SK-N-SH (cell line): ENCODE measurements around the gene COX15. TPM values are rescaled to one million over a fixed set of nuclear protein-coding genes. Genes with fewer than 3 reads are reported as not detected.
A peak's percentile ranks its signal among the peaks of the same experiment; 100 is the strongest.

ENCODE experiments used
- CTCF ChIA-PET: fragments of 300-600, 350-600 bp; formaldehyde crosslinking; extraction: SDS; loops from one replicate; lab custom pipeline; 2021; lab: Yijun Ruan, JAX
- POLR2A ChIA-PET: fragments of 350-600 bp; sonication (Branson Sonifier 250); formaldehyde crosslinking; extraction: SDS; loops from one replicate; lab custom pipeline; 2020; ENCODE audit warnings: antibody characterized with exemption, inconsistent platforms; lab: Yijun Ruan, JAX
- DNase-seq: peaks from one replicate; pipeline ENCODE4 v3.0.0; 2012
- H2AFZ ChIP-seq: fragments of 200-600 bp; sonication (generic); 2 replicates; pipeline ENCODE4 v1.8.1; 2016; ENCODE audit warnings: antibody characterized with exemption, mild to moderate bottlenecking, low read depth
- H3F3A ChIP-seq: fragments of 200-600 bp; sonication (generic); replicated peaks from 2 replicates; pipeline ENCODE3; 2016; ENCODE audit warnings: antibody characterized with exemption, mild to moderate bottlenecking; ENCODE audit not compliant: insufficient read depth
- H3K27ac ChIP-seq, 2 experiments: fragments of 200-500 bp in 1 of 2; fragments of 200-600 bp in 1 of 2; sonication (Bioruptor generic) in 1 of 2; sonication (generic), shearing (Covaris generic) in 1 of 2; 2 replicates each; pipeline versions ENCODE4 v1.5.1 to v1.6.1; 2014 to 2016; ENCODE audit warnings: low read depth in 2 of 2, inconsistent platforms in 1 of 2, low read length in 1 of 2, mild to moderate bottlenecking in 1 of 2, mixed read lengths in 1 of 2
- H3K27me3 ChIP-seq: fragments of 200-600 bp; sonication (generic), shearing (Covaris generic); 2 replicates; pipeline ENCODE4 v1.6.1; 2016; ENCODE audit warnings: mixed run types; ENCODE audit not compliant: insufficient read depth
- H3K36me3 ChIP-seq, 2 experiments: fragments of 200-500 bp in 1 of 2; fragments of 200-600 bp in 1 of 2; sonication (Bioruptor generic) in 1 of 2; sonication (generic) in 1 of 2; replicated peaks in 1 of 2; 2 replicates each; pipeline versions ENCODE3 to v1.5.1; 2014 to 2016; ENCODE audit warnings: low read length in 1 of 2, mild to moderate bottlenecking in 1 of 2; ENCODE audit not compliant: insufficient read depth in 2 of 2, control insufficient read depth in 1 of 2
- H3K4me1 ChIP-seq, 2 experiments: fragments of 200-500 bp in 1 of 2; fragments of 200-600 bp in 1 of 2; sonication (Bioruptor generic) in 1 of 2; sonication (generic), shearing (Covaris generic) in 1 of 2; 2 replicates each; pipeline versions ENCODE4 v1.5.1 to v1.6.1; 2014 to 2016; ENCODE audit warnings: low read depth in 1 of 2, low read length in 1 of 2, mixed run types in 1 of 2; ENCODE audit not compliant: insufficient read depth in 2 of 2, control insufficient read depth in 1 of 2
- H3K4me2 ChIP-seq: fragments of 200-600 bp; sonication (generic), shearing (Covaris generic); 2 replicates; pipeline ENCODE4 v1.6.1; 2017; ENCODE audit warnings: mixed run types
- H3K4me3 ChIP-seq, 2 experiments: fragments of 200-500 bp in 1 of 2; fragments of 200-600 bp in 1 of 2; sonication (Bioruptor generic) in 1 of 2; sonication (generic), shearing (Covaris generic) in 1 of 2; 2 replicates each; pipeline versions ENCODE4 v1.5.1 to v1.8.1; 2014 to 2016; ENCODE audit warnings: low read depth in 2 of 2, inconsistent platforms in 1 of 2, low read length in 1 of 2, mild to moderate bottlenecking in 1 of 2, mixed read lengths in 1 of 2, moderate library complexity in 1 of 2
- H3K79me2 ChIP-seq: fragments of 200-600 bp; sonication (generic); 2 replicates; pipeline ENCODE4 v1.8.1; 2017; ENCODE audit warnings: mild to moderate bottlenecking; ENCODE audit not compliant: insufficient read depth
- H3K9ac ChIP-seq: fragments of 200-600 bp; sonication (generic); 2 replicates; pipeline ENCODE4 v1.6.1; 2017; ENCODE audit warnings: mixed run types
- H3K9me2 ChIP-seq: fragments of 200-600 bp; sonication (generic); 2 replicates; pipeline ENCODE4 v1.6.1; 2017; ENCODE audit warnings: mixed run types
- H3K9me3 ChIP-seq: fragments of 200-600 bp; sonication (generic); 2 replicates; pipeline ENCODE4 v1.6.1; 2017; ENCODE audit warnings: mixed run types, mild to moderate bottlenecking, moderate library complexity
- H4K20me1 ChIP-seq: fragments of 200-600 bp; sonication (generic); 2 replicates; pipeline ENCODE4 v1.6.1; 2017; ENCODE audit warnings: mild to moderate bottlenecking, mixed run types; ENCODE audit not compliant: insufficient read depth
- CHD2 ChIP-seq: fragments of 150-350 bp; IDR thresholded peaks from 2 replicates; pipeline ENCODE4 v1.6.1; 2018; ENCODE audit warnings: low read length; ENCODE audit not compliant: partially characterized antibody
- CTCF ChIP-seq: fragments of 200-600 bp; sonication (generic); IDR thresholded peaks from 2 replicates; pipeline ENCODE4 v1.6.1; 2017; ENCODE audit warnings: antibody characterized with exemption, mild to moderate bottlenecking, moderate library complexity
- ELF1 ChIP-seq: IDR thresholded peaks from 2 replicates; pipeline ENCODE4 v1.4.0; 2012
- FOXJ3 ChIP-seq: sonication (generic); formaldehyde crosslinking; IDR thresholded peaks from 2 replicates; pipeline ENCODE4 v1.5.1; 2020; ENCODE audit warnings: mild to moderate bottlenecking, missing genetic modification reagents
- FOXM1 ChIP-seq: IDR thresholded peaks from 2 replicates; pipeline ENCODE4 v1.4.0; 2012; ENCODE audit warnings: low read depth, mild to moderate bottlenecking
- GABPA ChIP-seq: IDR thresholded peaks from 2 replicates; pipeline ENCODE4 v1.4.0; 2012; ENCODE audit warnings: low read depth, mild to moderate bottlenecking
- MAX ChIP-seq: IDR thresholded peaks from 2 replicates; pipeline ENCODE4 v1.4.0; 2012; ENCODE audit warnings: low read depth
- MEF2A ChIP-seq: IDR thresholded peaks from 2 replicates; pipeline ENCODE4 v1.4.0; 2012; ENCODE audit warnings: low read depth, borderline replicate concordance
- MXI1 ChIP-seq: IDR thresholded peaks from 2 replicates; pipeline ENCODE4 v1.6.1; 2012; ENCODE audit warnings: mild to moderate bottlenecking, low read depth, low read length, improper control_type of control experiment
- NRF1 ChIP-seq: IDR thresholded peaks from 2 replicates; pipeline ENCODE4 v1.6.1; 2012; ENCODE audit warnings: low read depth, mild to moderate bottlenecking, low read length
- POLR2AphosphoS5 ChIP-seq: IDR thresholded peaks from 2 replicates; pipeline ENCODE4 v1.6.1; 2012; ENCODE audit warnings: low read depth, low read length
- RAD21 ChIP-seq: IDR thresholded peaks from 2 replicates; pipeline ENCODE4 v1.6.1; 2012; ENCODE audit warnings: mild to moderate bottlenecking, low read length
- RFX5 ChIP-seq: IDR thresholded peaks from 2 replicates; pipeline ENCODE4 v1.6.1; 2012; ENCODE audit warnings: mild to moderate bottlenecking, improper control_type of control experiment, low read length
- SIN3A ChIP-seq: IDR thresholded peaks from 2 replicates; pipeline ENCODE4 v1.6.1; 2012; ENCODE audit warnings: low read depth, mild to moderate bottlenecking, low read length, moderate library complexity, borderline replicate concordance
- SMC3 ChIP-seq: IDR thresholded peaks from 2 replicates; pipeline ENCODE4 v1.6.1; 2012; ENCODE audit warnings: low read depth, low read length, improper control_type of control experiment
- TAF1 ChIP-seq: IDR thresholded peaks from 2 replicates; pipeline ENCODE4 v1.6.1; 2012; ENCODE audit warnings: low read depth, mild to moderate bottlenecking, low read length, moderate library complexity, borderline replicate concordance
- TCF12 ChIP-seq: IDR thresholded peaks from 2 replicates; pipeline ENCODE4 v1.4.0; 2012
- YY1 ChIP-seq: IDR thresholded peaks from 2 replicates; pipeline ENCODE4 v1.4.0; 2012; ENCODE audit warnings: low read depth, mild to moderate bottlenecking
- WGBS: methylation state at CpG from one replicate; pipeline ENCODE4 v1.1.6; 2017; ENCODE audit warnings: low lambda C conversion rate; 5-methylcytosine and 5-hydroxymethylcytosine counted together
- polyA plus RNA-seq, 3 experiments: library from polyadenylated mRNA; depleted of rRNA; stranded (reverse); fragments of >200 nt; gene quantifications; 2 replicates each; pipeline ENCODE4 v1.2.3, GENCODE V29; 2012
- TF ChIP-seq, protein P1 (sequence below): IDR thresholded peaks from 2 replicates; pipeline ENCODE4 v1.6.1; 2012; ENCODE audit warnings: mild to moderate bottlenecking, low read depth, low read length, moderate library complexity

The COX15 gene
- 20.4 and 26.3 TPM in 2 replicates for polyA plus RNA-seq (2012; rRNA removed)
- 22.0 and 23.0 TPM in 2 replicates for polyA plus RNA-seq (2012; cell fraction: cytosol; rRNA removed)
- polyA plus RNA-seq (2012; cell fraction: nucleus; rRNA removed) = 34.9 and 46.3 TPM in 2 replicates

- H3K9me3 ChIP-seq = no peaks in the 10 kb centered on the region
- H3F3A ChIP-seq = peaks cover 9% of the 10 kb centered on the region
- TF ChIP-seq MEF2A (no peak), MAX (peak; percentile 79; the same call in 1 of the 2 replicates), TCF12 (peak; percentile 4; the same call in 1 of the 2 replicates), SMC3 (peak; percentile 27; the same call in 1 of the 2 replicates), POLR2AphosphoS5 (peak; percentile 97), RFX5 (no peak), NRF1 (peak; percentile 87), CHD2 (peak; percentile 73), YY1 (peak; percentile 45; the same call in 1 of the 2 replicates), RAD21 (0 out of 2 replicates have a peak, but pooled peaks have one; percentile 5), GABPA (peak; percentile 87), TAF1 (peak; percentile 83), MXI1 (peak; percentile 96), FOXJ3 (peak; percentile 33; the same call in 1 of the 2 replicates), CTCF (peak; percentile 51), FOXM1 (no peak), SIN3A (peak; percentile 56), ELF1 (peak; percentile 87)
- TF ChIP-seq, protein P1, sequence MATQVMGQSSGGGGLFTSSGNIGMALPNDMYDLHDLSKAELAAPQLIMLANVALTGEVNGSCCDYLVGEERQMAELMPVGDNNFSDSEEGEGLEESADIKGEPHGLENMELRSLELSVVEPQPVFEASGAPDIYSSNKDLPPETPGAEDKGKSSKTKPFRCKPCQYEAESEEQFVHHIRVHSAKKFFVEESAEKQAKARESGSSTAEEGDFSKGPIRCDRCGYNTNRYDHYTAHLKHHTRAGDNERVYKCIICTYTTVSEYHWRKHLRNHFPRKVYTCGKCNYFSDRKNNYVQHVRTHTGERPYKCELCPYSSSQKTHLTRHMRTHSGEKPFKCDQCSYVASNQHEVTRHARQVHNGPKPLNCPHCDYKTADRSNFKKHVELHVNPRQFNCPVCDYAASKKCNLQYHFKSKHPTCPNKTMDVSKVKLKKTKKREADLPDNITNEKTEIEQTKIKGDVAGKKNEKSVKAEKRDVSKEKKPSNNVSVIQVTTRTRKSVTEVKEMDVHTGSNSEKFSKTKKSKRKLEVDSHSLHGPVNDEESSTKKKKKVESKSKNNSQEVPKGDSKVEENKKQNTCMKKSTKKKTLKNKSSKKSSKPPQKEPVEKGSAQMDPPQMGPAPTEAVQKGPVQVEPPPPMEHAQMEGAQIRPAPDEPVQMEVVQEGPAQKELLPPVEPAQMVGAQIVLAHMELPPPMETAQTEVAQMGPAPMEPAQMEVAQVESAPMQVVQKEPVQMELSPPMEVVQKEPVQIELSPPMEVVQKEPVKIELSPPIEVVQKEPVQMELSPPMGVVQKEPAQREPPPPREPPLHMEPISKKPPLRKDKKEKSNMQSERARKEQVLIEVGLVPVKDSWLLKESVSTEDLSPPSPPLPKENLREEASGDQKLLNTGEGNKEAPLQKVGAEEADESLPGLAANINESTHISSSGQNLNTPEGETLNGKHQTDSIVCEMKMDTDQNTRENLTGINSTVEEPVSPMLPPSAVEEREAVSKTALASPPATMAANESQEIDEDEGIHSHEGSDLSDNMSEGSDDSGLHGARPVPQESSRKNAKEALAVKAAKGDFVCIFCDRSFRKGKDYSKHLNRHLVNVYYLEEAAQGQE = no peak
- no peaks in the 10 kb centered on the region for H4K20me1 ChIP-seq
- peak within 1 kb of the TSS; percentile 89 to 91 for H3K4me3 ChIP-seq
- CTCF ChIA-PET = interaction anchor here (0.6 to 1.8 kb wide), 4 partner anchors 9 to 296 kb away, joined by 3 to 7 read pairs (median 4); no protein-coding TSS in a partner anchor
- H3K36me3 ChIP-seq = peaks cover 29 to 33% of the 10 kb centered on the region in 2 experiments
- H3K27me3 ChIP-seq = no peaks in the 10 kb centered on the region
- peaks cover 52% of the 10 kb centered on the region for H3K79me2 ChIP-seq
- DNase-seq = peak; percentile 96
- peaks cover 0 to 9% of the 10 kb centered on the region in 2 experiments; a peak in 3 of 4 replicates for H3K4me1 ChIP-seq
- H3K27ac ChIP-seq = peak within 1 kb of the TSS; percentile 84 to 91
- H3K4me2 ChIP-seq = peak within 1 kb of the TSS; percentile 83
- WGBS = under 1% methylated on average over 35 of the region's 73 CpGs
- peak within 1 kb of the TSS; percentile 82 for H3K9ac ChIP-seq
- H2AFZ ChIP-seq = peak within 1 kb of the TSS; percentile 70
- POLR2A ChIA-PET = interaction anchor here (0.6 to 1.0 kb wide), 4 partner anchors 9 to 302 kb away, joined by 3 to 6 read pairs (median 5); partner anchors contain the start of genes ENTPD7 and GOT1
- no peaks in the 10 kb centered on the region for H3K9me2 ChIP-seq
Measured at GRCh38 chr10:99732033-99732842, at the start of gene COX15, which contains the start of gene CUTC. Gene COX15, minus strand, starts transcription at chr10:99732127. Its CDS starts 78 bp downstream, at chr10:99732049. Gene CUTC, plus strand, starts transcription at chr10:99732234. Its CDS starts 115 bp downstream, at chr10:99732349.
